Adrenal gland (tissue), 5 donors: Measurements from ENCODE around the gene FGG.

Experiments
- CTCF ChIP-seq, 6 experiments: fragments of 450-650 bp in 4 of 6; fragments of 200-600 bp in 2 of 6; sonication (generic) in 1 of 6; IDR thresholded peaks; 1 replicate in 5 of 6; 2 replicates in 1 of 6; pipeline versions ENCODE4 v1.5.1 to v1.8.0; 2016 to 2021; ENCODE audit warnings: antibody characterized with exemption in 6 of 6, mild to moderate bottlenecking in 2 of 6, moderate library complexity in 1 of 6
- POLR2A ChIP-seq, 2 donors: fragments of 450-650 bp; IDR thresholded peaks; one replicate each; pipeline ENCODE4 v1.6.1; 2017; ENCODE audit warnings: antibody characterized with exemption in 2 of 2, mild to moderate bottlenecking in 2 of 2, moderate library complexity in 1 of 2
- donor health status: DM: no; HTN: no; CAD: no.

GRCh38 chr4:154623436-154623835 lies 11.0 kb upstream of the FGG start:
- no peak for TF ChIP-seq CTCF (IDR thresholded peaks at IDR 0.05)
- TF ChIP-seq POLR2A (IDR thresholded peaks at IDR 0.05): no peak
